Non-pigmented ciliary epithelial cell (primary cell): ENCODE results near the gene INHBB.

Experiments used
- DNase-seq: peaks from one replicate; pipeline ENCODE4 v3.0.0-alpha.2; 2010; ENCODE audit warnings: low read depth

The INHBB gene

DNA sequence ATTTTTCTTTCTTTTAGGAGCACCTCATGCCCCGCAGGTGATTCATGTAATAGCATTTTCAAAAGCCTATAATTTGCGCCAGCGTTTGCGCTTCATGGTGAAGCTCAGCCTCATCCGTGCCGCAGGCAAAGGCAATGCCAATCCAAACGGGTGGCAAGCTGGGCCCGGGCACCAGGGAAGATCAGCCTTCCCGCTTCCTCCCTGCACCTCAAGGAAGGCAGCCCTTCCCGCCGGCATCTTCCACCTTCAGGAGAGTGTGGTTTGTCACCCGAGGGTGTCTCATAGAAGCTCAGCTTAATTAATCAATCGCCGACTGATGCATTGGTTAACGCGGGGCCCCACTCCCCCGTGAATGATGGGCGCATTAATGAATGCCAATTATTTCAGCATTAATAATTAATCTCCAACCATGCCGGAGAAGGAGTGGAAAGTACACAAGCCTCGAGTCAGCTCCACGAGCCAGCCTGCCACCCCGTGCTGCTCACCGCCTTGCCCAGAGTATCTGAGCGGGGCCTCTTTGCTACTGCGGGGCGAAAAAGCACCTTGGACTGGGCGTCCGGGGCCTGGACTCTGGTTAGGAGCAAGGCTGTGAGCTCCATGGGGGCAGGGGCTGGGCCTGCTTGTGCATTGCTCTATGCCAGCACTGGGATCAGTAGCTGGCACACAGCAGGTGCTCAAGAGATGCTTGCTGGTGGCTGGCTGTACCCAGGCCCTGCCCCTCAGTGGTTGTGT lies 13.0 kb downstream of the INHBB start:
- no peak for DNase-seq

DNA sequence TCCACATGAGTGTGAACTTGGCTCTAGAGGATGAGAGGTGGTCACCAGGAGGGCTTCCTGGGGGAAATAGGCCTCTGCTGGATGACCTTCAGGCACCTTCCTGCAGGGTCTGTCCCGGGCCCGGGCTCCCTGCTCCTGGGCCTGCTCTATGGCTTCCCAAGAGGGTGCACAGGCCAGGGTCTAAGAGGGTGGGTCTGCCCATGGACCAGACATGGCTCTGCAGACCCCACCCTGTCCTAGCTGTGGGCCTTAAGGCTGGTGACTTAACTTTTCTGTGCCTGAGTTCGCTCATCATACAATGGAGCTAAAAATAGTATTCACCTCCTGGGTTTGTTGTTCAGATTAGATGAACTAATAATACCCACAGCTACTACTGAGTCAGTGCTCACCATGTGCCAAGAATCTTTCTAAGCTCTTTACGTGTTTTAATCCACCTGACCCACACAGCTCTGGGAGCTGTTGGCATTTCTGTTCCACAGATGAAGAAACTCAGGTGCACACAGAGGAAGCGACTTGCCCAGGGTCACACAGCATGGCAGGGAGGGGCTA lies 14.4 kb downstream of the INHBB start:
- DNase-seq, result peak; percentile 37

DNA sequence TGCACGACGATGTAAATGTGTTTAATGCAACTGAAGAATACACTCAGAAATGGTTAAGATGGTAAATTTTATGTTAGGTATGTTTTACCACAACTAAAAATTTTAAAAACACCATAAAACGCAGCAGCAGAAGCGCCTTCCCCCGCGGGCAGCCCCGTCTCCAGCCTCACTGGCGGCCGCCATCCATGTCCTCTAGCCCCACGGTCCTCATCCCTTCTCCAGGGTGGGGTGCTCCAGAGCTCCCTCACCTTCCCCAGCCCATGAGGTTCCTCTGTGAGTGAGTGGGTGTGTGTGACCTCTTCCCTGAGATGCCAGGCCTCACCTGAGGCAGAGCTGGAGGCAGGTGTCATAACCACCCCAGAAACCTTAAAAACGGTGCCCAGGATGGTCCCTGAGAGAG lies 17.0 kb downstream of the INHBB start:
- DNase-seq, result no peak

DNA sequence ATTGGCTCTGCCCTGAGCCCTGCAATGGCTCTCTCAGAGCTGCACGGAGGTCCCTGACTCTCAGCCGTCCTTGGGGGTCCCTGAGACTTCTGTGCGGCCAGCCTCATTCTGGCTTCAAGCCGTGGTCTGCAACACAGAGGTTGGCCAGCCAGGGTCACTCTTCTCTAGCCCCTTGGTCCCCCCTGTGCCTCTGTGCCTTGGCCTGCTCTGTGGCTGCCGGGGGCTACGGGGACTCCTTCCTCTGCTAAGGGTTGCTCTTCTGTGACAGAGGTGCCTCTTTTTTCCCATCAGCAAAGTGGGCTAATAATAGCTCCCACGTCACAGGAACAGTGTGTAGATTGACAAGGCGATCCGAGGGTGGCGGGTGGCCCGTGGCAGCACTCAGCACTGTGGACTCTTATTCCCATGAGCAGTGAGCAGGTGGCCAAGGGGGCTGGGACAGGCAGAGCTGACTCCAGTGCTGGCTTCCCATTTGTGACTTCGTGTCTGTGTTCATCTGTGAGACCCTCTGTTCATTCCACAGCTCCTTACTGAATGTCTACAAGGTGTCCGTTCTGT lies 19.4 kb downstream of the INHBB start:
- DNase-seq, result no peak

DNA sequence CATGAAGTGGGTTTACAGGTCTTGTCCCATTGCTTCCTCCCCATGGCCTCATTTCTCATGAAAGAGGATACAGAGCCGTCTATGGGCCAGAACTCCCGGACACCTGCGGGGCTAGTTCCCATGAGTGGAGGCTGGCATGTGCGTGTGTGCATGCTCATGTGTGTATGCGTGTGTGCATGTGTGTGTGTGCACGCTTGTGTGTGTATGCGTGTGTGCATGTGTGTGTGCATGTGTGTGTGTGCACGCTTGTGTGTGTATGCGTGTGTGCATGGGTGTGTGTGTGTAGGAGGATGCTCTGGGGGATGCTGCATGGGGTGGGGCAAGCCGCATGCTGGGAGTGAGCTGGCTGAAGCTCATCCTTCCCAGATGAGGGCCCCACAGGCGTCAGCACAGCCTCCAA lies 20.8 kb downstream of the INHBB start:
- no peak for DNase-seq

DNA sequence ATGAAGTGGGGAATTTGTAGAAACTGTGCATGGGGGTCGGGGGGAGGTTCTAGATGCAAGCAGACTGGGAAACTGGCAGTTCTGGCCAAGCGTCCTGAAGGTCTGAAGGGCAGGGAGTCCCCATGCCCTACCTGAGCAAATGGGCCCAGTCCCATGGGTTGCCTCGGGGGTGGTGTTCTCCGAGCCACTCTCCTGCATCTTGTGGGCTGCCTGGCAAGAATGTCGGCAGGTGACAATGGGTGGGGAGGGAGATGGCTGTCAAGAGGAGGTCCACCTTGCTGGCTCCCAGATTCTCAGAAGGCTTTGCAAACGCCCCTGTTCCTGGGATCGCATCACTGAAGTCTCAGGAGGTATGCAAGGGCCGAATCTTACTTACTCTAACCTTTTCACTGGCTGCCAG lies 21.3 kb downstream of the INHBB start:
- DNase-seq, result no peak

DNA sequence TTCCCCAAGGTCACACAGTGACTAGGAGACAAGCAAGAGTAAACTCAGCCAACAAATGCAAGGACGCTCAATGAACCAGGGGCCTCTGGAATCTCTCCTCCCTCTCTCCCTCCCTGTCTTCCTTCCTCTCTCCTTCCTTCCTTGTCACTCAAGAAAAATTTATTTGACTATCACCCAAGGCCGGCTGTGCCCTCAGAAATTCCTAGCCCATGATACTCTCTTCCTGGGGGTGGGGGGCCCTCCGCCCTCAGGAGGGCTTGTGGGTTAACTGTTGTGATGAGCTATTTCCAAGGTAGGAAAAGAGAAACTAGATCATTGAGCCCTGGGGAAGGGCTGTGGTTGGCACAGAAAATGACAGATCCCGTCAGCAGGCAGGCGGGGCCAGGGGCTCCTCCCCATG lies 21.7 kb downstream of the INHBB start:
- no peak for DNase-seq

DNA sequence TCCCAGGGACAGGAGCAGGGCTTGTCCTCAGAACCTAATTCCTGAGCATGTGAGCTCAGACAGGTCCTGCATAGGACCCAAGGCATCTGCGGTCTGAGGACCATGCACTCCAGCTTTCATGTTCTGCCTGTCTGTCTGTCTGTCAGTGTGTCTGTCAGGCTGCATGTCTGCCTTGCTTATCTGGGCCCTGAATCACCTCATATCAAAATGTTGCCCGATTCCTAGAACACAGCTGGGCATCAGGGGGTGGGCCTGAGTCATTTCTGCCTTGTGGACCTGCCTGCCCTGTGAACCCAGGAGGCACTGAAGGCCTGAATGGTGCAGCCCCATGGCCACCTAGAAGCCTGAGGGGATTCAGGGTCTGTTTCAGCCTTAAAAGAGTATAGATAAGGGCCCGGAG lies 22.1 kb downstream of the INHBB start:
- DNase-seq, result no peak

DNA sequence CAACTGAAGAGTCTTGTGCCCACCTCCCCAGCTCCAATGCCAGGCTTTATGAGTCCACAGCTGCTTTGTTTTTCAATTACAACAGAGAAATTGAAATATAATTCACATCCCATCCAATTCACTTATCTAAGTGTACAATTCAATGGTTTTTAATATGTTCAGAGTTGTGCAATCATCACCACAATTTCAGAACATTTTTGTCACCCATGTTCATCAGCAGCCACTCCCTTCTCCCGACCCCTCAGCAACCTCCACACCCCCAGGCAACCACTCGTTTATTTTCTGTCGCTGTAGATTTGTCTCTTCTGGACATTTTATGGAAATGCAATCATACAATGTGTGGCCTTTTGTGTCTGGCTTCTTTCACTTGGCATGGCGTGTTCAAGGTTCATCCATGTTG lies 23.3 kb downstream of the INHBB start:
- DNase-seq, result no peak

DNA sequence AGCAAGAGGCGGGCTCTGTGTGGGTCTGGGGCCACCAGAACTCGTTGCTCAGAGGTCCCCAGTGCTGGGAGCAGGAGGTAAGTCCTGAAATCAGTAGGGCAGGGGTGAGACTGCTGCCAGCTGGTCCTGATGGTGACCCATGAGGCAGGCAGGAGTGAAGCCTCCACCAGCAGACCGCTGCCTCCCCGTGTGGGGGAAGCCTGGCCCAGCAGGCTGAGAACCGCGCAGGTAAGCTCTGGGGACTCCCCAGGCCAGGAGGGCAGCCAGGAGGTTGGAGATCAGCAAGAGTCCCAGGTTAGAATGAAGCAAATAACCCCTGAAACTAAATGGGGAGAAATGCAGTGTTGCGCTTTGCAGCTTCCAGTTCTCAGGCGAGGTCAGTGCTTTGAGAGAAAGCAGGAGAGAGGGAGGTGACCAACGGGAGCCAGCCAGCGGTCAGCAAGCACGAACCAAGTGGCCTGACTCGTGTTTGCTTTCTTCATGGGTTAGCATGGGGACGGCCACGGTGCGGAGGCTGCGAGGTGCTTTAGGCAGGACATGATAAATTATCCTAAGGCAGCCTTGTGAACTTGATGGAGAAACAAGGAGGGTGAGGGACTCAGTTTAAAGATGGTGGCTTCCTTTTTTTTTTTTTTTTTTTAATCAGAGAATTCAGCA lies 26.2 kb downstream of the INHBB start:
- DNase-seq, result no peak

DNA sequence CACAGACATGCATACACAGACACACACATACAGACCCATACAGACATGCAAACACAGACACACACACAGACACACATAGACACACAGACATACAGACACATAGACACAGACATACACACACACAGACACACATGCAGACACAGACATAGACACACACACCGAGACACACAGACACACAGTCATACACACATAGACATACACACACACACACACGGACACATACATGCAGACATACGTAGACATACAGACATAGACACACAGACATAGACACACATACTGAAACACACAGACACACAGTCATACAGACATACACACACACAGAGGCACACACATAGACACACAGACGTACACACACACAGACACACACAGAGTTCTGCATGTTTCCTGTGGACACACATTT lies 26.9 kb downstream of the INHBB start:
- no peak for DNase-seq

DNA sequence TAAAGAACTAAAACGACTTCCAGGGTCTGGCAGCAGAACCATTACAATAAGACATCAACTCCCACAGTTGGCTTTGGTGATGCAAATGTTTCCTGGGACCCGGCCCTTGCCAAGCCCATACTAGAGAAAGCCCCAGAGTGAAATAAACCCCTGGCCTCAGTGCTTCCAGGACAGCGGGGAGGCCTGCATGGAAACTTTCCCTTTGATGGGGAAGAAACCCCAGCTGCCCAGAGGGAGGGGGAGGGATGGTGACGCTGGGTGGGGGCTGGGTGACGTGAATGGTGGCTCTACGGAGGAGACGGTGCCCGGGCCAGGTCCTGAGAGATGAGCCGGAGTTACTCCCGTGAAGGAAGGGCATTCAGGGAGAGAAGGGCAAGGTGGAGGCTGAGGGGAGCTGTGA lies 27.5 kb downstream of the INHBB start:
- no peak for DNase-seq

DNA sequence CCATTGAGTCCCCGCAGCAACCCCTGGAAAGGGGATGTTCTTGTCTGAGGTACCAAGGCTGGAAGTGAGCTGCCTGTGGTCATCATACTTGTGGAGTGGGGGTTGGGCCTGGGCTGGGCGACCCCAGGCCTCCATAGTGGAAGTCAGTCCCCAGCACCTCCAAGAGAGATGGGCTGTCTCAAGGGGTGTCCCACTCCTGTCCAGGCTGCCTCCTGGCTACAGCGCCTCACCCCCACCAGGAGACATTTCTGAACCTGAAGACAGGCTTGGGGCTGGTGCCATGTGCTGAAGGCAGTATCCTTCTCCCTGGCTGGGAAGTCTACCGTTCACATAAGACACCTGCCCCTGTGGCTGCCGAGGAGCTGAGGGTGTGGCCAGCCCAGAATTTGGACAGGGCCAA lies 28.9 kb downstream of the INHBB start:
- no peak for DNase-seq

DNA sequence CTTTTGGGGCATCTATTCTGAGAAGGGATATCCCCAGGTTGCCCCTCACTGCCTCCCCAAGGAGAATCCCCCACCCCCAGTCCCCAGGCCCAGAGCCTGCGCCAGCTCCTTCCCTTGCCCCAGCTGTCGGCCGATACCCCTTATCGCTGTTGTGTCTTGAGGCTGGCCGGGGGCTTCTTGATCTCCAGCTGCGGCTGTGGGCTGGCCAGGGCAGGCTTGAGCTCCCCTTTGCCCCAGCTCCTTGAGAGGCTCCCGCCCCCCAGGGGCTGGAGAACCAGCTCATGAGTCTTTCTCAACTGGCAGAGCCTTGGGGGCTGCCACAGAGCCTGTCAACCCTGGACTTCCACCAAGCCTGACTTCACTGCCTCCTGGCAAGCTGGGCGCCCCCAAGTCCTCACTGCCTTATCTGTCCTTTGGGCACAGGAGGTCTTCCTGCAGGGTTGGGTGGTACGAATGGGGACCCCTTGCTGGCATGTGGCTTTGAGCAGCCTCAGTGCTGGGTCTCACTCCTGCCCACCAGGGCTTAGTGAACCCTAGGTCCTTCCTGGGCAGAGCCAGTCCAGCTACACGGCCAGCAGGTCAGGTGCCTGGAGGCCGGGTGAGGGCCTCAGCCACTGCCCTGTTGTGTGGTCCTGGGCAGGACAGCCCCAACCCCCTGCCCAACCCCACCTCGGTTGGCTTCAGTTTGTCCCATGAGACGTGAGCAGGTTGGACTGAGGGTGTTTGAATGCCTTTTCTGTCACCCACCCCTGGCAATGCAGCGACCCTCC lies 29.5 kb downstream of the INHBB start:
- no peak for DNase-seq

DNA sequence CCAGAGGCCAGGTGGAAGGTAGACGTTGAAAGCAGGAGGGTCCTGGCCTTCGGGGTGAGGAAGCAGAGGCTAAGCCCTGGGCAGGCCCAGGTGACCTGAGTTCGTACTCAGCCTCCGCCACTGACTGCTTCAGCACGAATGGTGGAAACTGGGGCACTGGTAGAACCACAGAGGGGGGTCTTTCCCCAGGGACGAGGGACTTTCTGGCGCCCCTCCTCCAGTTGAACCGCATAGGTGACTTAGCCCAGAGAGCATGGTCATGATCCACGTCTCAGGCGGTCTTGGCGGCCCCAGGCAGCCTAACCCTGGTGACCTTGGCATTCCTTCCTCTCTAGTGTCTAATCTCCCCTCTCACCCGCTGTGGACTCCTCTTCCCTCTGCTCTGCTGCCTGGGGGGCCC lies 30.2 kb downstream of the INHBB start:
- DNase-seq, result no peak

DNA sequence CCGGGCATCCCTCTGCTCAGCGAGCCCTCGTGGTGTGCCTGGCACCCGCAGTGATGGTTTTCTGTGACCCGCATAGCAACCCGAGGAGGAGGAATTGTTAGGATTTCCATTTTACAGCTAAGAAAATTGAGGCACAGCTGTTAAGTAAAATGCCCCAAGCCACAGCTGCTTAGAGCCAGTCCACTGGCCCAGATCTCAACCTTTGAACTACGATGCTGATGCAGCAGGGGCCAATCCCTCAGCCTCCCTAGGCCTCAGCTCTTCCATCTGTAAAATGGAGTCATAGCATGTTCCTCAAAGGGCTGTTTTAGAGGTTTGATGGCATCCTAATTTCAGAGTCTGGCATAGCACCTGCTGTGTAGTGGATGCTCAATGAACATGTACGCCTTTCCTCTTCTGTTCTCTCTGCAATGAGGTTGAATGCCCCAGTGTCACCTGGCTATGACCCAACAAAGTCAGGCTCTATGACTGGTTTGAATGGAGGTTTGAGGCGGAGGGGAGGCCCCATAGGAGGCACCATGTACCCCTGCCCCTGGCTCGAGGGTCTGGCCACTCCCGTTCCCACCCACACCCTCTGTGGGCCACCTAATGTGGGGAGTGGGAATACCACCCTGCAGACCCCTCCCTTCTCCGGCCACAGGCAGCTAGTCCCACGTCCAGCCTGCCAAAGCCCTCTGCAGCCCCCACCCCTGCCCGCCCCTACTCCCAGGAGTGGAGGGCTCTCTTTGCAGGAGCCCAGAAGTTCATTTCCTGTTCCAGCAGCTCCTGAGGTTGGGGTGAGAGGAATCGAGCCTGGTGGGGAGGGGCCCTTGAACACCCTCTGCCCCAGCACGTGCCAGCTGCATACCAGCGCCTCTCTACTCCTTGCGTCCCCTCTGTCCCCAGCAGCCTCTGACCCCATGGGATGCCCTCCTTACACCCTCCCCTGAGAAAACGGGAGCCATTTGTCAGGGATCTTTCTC lies 31.0 kb downstream of the INHBB start:
- DNase-seq, result no peak

DNA sequence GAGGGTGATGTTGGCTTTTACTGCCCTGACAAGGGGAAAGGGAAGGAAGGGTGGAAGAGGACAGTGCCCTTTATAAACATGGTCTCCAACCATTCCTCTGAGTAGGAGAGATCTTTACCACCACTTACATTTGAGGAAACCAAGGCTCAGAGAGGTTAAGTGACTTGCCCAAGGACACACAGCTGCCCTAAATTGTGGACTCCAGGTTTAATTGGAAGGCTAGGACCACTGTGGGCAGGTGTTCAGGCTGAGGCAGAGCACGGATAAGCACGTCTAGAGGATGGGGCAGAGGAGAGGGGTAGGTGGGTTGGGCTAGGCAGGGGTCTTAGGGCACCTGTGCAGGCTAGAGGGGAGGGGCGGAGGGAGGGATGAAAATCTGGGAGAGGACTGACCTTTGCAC lies 32.7 kb downstream of the INHBB start:
- DNase-seq, result no peak

DNA sequence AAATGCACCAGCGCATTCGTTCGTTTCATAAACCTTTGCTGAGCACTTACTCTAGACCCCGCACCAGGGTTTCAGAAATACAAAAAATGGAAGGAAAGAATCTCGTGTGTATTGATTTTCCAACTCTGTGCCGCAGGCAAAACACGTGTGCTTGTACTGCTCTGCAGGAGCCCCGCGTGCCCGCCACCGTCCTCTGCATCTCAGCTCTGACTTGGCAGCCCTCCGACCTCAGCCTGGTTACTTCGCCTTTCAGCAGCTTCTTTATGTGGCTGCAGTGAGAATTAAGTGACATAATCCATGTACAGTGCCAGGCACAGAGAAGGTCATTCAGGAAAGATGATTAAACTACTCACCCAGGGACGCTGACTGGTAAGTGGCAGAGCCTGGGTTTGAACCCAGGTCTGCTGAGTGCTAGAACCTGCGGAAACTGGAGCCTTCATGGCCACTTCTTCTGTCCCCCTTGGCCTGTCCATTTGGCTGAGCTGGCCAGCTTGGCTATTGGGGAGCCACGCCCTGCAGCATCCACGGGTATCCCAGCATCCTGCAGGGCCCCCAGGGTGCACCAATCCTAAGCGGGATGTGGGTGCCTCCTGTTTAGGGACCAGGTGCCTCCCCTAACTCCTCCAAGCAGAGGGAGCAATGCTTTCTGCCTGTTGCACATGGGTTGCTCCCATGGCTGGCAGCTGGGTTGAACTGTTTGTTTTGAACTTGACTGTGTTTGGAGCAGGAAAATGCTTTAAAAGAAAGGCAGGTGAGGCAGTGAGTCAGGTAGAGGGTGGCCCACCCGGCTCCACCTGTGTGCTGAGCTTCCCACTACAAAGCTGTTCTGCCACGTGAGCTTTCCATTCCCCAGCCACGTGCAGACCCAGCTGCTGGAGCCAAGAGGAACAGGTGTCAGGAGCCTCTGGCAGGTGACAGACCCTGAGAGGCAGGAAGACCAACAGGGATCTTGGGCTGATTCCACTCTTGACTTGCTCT lies 34.3 kb downstream of the INHBB start:
- DNase-seq, result no peak

DNA sequence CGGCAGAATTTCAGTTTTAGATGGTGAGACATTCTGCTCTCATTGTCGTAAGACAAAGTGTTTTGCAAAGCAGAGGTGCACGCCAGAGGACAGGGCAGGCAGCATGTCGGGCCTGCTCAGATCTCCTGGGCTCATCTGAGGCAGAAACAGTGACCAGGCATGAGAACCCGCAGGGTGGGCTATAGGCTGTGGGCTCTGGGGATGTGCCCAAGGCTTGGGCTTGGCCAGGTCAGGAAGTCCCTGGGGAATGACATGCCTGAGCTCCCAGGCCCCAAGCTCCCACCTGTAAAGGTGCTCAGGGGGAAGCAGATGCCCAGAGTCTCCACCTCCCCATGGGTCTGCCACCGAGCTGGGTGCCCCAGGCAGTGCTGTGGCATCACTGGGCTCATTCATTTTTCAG lies 35.3 kb downstream of the INHBB start:
- no peak for DNase-seq

DNA sequence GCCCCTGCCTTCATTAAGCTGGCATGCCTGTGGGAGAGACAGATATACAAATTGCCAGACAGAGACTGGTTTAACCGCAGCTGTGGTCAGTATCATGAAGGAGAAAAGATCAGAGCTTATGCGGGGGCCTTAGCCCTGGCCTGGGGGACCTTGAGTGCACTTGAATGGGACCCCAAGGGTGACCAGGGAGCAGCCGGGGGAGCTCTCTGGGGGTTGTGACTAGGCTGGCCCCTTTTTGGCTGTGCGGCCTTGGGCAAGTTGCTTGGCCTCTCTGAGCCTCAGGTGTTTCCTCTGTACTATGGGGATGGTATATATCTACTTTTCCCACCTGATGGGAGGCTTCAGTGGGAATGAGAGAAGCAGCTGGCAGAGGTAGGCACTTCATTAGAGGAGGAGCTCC lies 35.7 kb downstream of the INHBB start:
- no peak for DNase-seq
